Pancreas (tissue), 10 donors: Measurements from ENCODE around the gene ANAPC7. TPM values are rescaled to one million over a fixed set of nuclear protein-coding genes. Genes with fewer than 3 reads are reported as not detected.
A peak's percentile ranks its signal among the peaks of the same experiment; 100 is the strongest.

Experiments
- ATAC-seq, 4 donors: fragments of 200-7000 bp; cut with Tn5 transposase; one replicate each; pipeline versions ENCODE4 v1.8.0 to v1.9.1; 2020; ENCODE audit warnings: mild to moderate bottlenecking in 4 of 4, moderate library complexity in 4 of 4
- DNase-seq, 6 donors: peaks; one replicate each; pipeline ENCODE4 v3.0.0-alpha.2; 2020
- FAIRE-seq: peaks from 2 replicates; lab custom pipeline; 2012; peaks lifted over from hg19 to GRCh38; lab: Jason Lieb, UNC
- H3K27ac ChIP-seq, 4 donors: fragments of 200-600 bp; sonication (generic); 1 replicate in 3 of 4; 2 replicates in 1 of 4; pipeline versions ENCODE4 v1.5.0 to v1.8.0; 2020
- H3K27me3 ChIP-seq, 4 donors: fragments of 200-600 bp; one replicate each; pipeline ENCODE4 v1.8.0; 2021
- H3K36me3 ChIP-seq, 3 donors: fragments of 200-600 bp; sonication (generic) in 1 of 3; one replicate each; pipeline versions ENCODE4 v1.5.0 to v1.8.0; 2020 to 2021
- H3K4me1 ChIP-seq, 3 donors: fragments of 200-600 bp; one replicate each; pipeline ENCODE4 v1.8.0; 2021
- H3K4me3 ChIP-seq, 4 donors: fragments of 200-600 bp; sonication (generic) in 2 of 4; one replicate each; pipeline versions ENCODE4 v1.5.0 to v1.8.0; 2020 to 2021
- H3K9me3 ChIP-seq, 4 donors: fragments of 200-600 bp; one replicate each; pipeline ENCODE4 v1.8.0; 2021
- WGBS, 2 donors: extraction: QIAGEN DNeasy Blood & Tissue Kit; methylation state at CpG; one replicate each; pipeline ENCODE4 v1.1.7; 2013; 5-methylcytosine and 5-hydroxymethylcytosine counted together
- intact Hi-C, 3 donors: fragments of 100-400 bp; cut with DNase I; formaldehyde crosslinking; loops; one replicate each; pipeline versions ENCODE4 v1.11.1 to v1.14.2; 2022
- polyA plus RNA-seq, 2 donors: library from polyadenylated mRNA; stranded (reverse); fragments of 200-250 nt; gene quantifications; one replicate each; pipeline ENCODE4 v1.2.3, GENCODE V29; 2013
- total RNA-seq, 6 donors: library from RNA; stranded (reverse); fragmentation: NEBNext Ultra II Directional in 4 of 6; extraction: Animal tissue kit (Norgen Biotek cat#: 25700) in 4 of 6; gene quantifications; one replicate each; pipeline versions ENCODE4 v1.2.1 to v1.2.4, GENCODE V29; 2021 to 2023
- TF ChIP-seq, protein P1 (sequence below), 4 donors: fragments of 200-600 bp; sonication (generic) in 3 of 4; IDR thresholded peaks; one replicate each; pipeline versions ENCODE4 v1.5.0 to v1.8.0; 2021; ENCODE audit warnings: antibody characterized with exemption in 4 of 4
- donor health status: healthy with polysubstance abuse.
- donor health status: DM: no; HTN: no; CAD: no; lungs with moderate emphysema.
- donor health status: DM: no; HTN: no; CAD: no.
- donor health status: control.
- donor health status: control.
- donor health status: Bipolar disorder and iron deficiency.
- donor health status: DM: yes; HTN: yes; CAD: no.
- donor health status: DM: no; HTN: no; CAD: no.
- donor health status: DM: no; HTN: no; CAD: no.
- donor health status: DM: yes; HTN: yes; CAD: no.

The ANAPC7 gene
- total and polyA plus RNA-seq, 8 donors, result 9.7 to 35.1 (median 16.4) TPM

DNA sequence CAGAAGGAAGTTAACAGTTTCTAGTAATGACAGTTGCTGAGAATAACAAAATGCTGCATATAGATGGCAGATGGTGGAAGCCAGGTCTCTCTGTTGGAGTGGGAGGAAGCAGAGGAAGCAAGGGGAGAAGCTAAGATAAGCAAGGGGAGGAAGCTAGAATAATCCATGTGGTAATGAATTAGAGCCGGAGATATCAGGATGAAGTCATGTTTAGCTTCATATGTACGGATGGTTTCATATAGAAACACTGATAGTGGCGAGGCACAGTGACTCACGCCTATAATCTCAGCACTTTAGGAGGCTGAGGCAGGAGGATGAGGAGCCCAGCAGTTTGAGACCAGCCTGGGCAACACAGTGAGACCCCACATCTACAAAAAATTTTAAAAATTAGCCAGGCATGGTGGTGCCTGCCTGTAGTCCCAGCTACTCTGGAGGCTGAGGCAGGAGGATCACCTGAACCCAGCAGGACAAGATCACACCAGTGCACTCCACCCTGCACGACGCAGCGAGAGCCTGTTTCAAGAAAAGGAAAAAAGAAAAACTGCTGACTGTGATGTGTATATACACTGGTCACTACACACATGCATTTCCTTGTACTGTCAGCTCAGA lies 49.2 kb downstream of the ANAPC7 start:
- H3K9me3 ChIP-seq, result no peaks in the 10 kb centered on the region
- WGBS, 2 donors, result 53 to 69% methylated on average over 7 of the region's 7 CpGs
- TF ChIP-seq, protein P1, sequence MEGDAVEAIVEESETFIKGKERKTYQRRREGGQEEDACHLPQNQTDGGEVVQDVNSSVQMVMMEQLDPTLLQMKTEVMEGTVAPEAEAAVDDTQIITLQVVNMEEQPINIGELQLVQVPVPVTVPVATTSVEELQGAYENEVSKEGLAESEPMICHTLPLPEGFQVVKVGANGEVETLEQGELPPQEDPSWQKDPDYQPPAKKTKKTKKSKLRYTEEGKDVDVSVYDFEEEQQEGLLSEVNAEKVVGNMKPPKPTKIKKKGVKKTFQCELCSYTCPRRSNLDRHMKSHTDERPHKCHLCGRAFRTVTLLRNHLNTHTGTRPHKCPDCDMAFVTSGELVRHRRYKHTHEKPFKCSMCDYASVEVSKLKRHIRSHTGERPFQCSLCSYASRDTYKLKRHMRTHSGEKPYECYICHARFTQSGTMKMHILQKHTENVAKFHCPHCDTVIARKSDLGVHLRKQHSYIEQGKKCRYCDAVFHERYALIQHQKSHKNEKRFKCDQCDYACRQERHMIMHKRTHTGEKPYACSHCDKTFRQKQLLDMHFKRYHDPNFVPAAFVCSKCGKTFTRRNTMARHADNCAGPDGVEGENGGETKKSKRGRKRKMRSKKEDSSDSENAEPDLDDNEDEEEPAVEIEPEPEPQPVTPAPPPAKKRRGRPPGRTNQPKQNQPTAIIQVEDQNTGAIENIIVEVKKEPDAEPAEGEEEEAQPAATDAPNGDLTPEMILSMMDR (IDR thresholded peaks at IDR 0.05), result no peak
- no peaks in the 10 kb centered on the region for H3K27me3 ChIP-seq
- H3K27ac ChIP-seq, result no peak overlapping the region
- no peaks in the 10 kb centered on the region for H3K36me3 ChIP-seq
- peaks cover 5 to 13% (median 5%) of the 10 kb centered on the region in 3 donors for H3K4me1 ChIP-seq
- intact Hi-C loops, result no loop called here
- peak in 2 of 4 donors; percentile 24 to 28 for ATAC-seq
- H3K4me3 ChIP-seq, result no peak overlapping the region
- no peak for FAIRE-seq
- DNase-seq, result no peak

GRCh38 chr12:110353211-110353965 lies 50.1 kb downstream of the ANAPC7 start:
- intact Hi-C loops, result no loop called here
- TF ChIP-seq, protein P1 (IDR thresholded peaks at IDR 0.05), result no peak
- Histone ChIP-seq H3K4me1 (peaks cover 5 to 13% (median 5%) of the 10 kb centered on the region in 3 donors), H3K9me3 (no peaks in the 10 kb centered on the region), H3K27ac (no peak overlapping the region), H3K36me3 (peaks cover 0 to 7% (median 0%) of the 10 kb centered on the region in 3 donors), H3K27me3 (no peaks in the 10 kb centered on the region), H3K4me3 (no peak overlapping the region)
- no peak for DNase-seq
- WGBS, 2 donors, result 43 to 45% methylated on average over 13 of the region's 13 CpGs
- FAIRE-seq, result no peak
- peak in 2 of 4 donors; percentile 10 to 55 for ATAC-seq

DNA sequence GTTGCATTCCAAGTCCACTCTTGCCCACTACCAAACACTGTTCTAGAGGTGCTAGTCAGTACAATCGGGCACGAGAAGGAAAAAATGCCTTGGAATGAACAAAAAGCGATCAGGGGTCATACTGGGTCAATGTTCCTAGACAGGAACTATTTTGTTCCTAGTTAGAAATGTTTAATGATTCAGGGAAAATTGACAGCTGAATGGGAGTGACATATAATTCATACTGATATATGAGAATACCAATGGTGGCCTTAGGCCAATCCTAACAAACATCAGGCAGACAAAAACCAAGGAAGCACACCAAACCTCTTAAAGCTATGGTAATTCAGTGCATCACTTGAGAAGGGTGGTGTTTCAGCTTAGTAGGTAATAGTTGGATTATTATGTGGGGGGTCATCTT lies 51.1 kb downstream of the ANAPC7 start:
- Histone ChIP-seq H3K4me1 (peaks cover 5 to 13% (median 5%) of the 10 kb centered on the region in 3 donors), H3K27me3 (no peaks in the 10 kb centered on the region), H3K36me3 (peaks cover 0 to 17% (median 7%) of the 10 kb centered on the region in 3 donors), H3K27ac (no peak overlapping the region), H3K9me3 (no peaks in the 10 kb centered on the region), H3K4me3 (no peak overlapping the region)
- TF ChIP-seq, protein P1 (IDR thresholded peaks at IDR 0.05), result no peak
- DNase-seq, result no peak
- WGBS, 2 donors, result 11 to 20% methylated on average over 3 of the region's 3 CpGs
- no peak for FAIRE-seq
- peak in 2 of 4 donors; percentile 38 to 55 for ATAC-seq
- intact Hi-C loops, result no loop called here

- H3K9me3 ChIP-seq, result no peaks in the 10 kb centered on the region
- peaks cover 4 to 28% (median 7%) of the 10 kb centered on the region in 3 donors for H3K36me3 ChIP-seq
- WGBS, 2 donors, result 84 to 87% methylated on average over 8 of the region's 8 CpGs
- TF ChIP-seq, protein P1 (IDR thresholded peaks at IDR 0.05), result no peak
- no peak overlapping the region for H3K4me3 ChIP-seq
- H3K4me1 ChIP-seq, result peaks cover 5 to 13% (median 5%) of the 10 kb centered on the region in 3 donors
- no peaks in the 10 kb centered on the region for H3K27me3 ChIP-seq
- FAIRE-seq (no peak), ATAC-seq (no peak), DNase-seq (no peak)
- intact Hi-C loops, result no loop called here
- no peak overlapping the region for H3K27ac ChIP-seq
These were observed 52.4 kb downstream of the ANAPC7 start for GRCh38 chr12:110351119-110351518.
